ENCODE measurements around the gene GNG2. TPM values are rescaled to one million over a fixed set of nuclear protein-coding genes. Genes with fewer than 3 reads are reported as not detected.
A peak's percentile ranks its signal among the peaks of the same experiment; 100 is the strongest.

GNG2 gene
- total RNA-seq, 3 donors from 2014 or later = 12.1 to 106 (median 15.1) TPM

DNA sequence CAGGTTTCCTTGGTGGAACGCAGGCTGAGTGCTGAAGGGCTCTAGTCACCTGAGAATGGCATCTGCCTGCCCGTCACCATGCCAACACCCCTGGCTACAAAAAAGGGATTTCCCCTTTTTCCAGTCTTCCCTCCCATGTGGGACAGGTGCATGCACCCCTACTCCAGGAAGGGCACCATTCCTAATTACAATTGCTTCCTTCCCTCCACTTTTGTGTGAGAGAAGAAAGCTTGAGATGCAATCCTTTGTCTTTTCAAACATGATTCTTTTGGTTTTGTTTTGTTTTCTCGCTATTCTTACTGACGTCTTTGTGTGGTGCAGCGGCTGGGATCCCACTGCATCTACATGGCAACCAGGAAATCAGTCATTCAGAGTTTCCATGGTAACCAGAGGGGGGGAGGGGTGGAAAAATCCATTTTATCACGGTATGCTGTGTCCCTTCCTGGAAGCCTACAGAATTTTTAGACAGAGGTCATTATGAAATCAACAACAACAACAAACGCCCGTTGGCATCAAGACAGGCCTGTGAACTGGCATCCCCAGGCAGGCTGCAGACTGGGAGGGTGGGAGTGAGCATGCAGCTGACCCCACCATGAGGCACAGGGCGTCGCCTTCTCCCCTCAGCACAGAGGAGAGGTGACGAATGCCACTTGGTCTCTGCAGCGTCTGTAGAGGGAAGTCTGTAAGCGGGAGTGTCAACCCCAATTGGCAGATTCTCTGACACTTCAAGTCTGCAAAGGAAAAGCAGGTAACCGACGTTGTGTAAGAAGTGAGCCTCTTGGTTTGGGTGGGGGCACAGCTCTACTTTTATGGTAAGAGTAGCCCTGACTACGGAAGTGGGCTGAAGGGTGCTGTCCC is 13.6 kb upstream of the GNG2 start:
- DNase-seq (ENCODE audit: low spot score in 2 of 2) = peak in 1 of 2 donors; percentile 41
- H3K27ac ChIP-seq = peak overlapping the region in 1 of 2 donors; percentile 53

DNA sequence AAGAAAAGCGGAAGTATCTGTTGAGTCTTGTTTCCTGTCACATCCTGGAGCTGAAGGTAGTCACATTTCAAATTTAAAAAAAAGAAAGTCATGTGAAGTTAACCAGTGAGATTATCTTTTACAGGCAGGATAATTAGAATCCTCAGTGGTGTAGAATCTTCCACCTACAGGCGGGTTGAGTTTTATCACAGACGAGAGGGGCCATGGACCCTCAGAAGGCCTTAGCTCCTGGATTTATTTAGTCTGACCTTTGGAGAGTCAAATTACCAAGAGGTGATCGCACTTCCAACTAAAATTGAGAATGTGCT is 13.0 kb upstream of the GNG2 start:
- TF ChIP-seq POLR2AphosphoS5 (IDR thresholded peaks at IDR 0.05) (no peak), POLR2A (IDR thresholded peaks at IDR 0.05) (no peak)
- TF ChIP-seq, protein P1, sequence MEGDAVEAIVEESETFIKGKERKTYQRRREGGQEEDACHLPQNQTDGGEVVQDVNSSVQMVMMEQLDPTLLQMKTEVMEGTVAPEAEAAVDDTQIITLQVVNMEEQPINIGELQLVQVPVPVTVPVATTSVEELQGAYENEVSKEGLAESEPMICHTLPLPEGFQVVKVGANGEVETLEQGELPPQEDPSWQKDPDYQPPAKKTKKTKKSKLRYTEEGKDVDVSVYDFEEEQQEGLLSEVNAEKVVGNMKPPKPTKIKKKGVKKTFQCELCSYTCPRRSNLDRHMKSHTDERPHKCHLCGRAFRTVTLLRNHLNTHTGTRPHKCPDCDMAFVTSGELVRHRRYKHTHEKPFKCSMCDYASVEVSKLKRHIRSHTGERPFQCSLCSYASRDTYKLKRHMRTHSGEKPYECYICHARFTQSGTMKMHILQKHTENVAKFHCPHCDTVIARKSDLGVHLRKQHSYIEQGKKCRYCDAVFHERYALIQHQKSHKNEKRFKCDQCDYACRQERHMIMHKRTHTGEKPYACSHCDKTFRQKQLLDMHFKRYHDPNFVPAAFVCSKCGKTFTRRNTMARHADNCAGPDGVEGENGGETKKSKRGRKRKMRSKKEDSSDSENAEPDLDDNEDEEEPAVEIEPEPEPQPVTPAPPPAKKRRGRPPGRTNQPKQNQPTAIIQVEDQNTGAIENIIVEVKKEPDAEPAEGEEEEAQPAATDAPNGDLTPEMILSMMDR (IDR thresholded peaks at IDR 0.05) = no peak
- Histone ChIP-seq H3K36me3 (no peaks in the 10 kb centered on the region), H3K27me3 (no peaks in the 10 kb centered on the region), H3K27ac (no peak overlapping the region), H3K4me3 (no peak overlapping the region), H3K4me1 (no peaks in the 10 kb centered on the region), H3K9me3 (no peaks in the 10 kb centered on the region)
- no peak for DNase-seq (ENCODE audit: low spot score in 2 of 2)
- intact Hi-C loops (cut with DNase I; ENCODE audit: low total_unique reads) = no loop called here

More for the DNA sequence above, 13.6 kb upstream of the GNG2 start:
- Histone ChIP-seq H3K4me1 (no peaks in the 10 kb centered on the region), H3K27me3 (no peaks in the 10 kb centered on the region), H3K9me3 (no peaks in the 10 kb centered on the region), H3K36me3 (no peaks in the 10 kb centered on the region), H3K4me3 (peak overlapping the region; percentile 10 to 36 (median 15))
- TF ChIP-seq POLR2A (IDR thresholded peaks at IDR 0.05) (no peak), POLR2AphosphoS5 (IDR thresholded peaks at IDR 0.05) (no peak)
- TF ChIP-seq, protein P1 (IDR thresholded peaks at IDR 0.05) = no peak
- intact Hi-C loops (cut with DNase I; ENCODE audit: low total_unique reads) = no loop called here

DNA sequence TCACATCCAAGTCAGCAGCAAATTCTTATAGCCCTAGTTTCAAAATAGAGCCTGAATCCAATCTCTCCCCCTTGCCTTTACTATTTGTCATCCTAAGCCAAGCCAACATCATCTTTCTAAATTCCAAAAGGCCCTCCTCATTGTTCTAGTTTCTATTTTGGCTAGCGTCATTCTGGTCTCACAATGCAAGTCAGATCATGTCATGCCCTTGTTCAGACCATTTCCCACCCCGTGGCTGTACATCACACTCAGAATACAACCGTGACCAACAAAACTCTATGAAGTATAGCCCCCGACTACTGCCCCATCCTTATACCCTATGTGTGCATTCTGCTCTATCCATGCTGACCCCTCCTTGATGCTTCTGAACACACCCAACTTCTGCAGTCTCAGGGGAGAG is 12.3 kb upstream of the GNG2 start:
- no peaks in the 10 kb centered on the region for H3K4me1 ChIP-seq
- no peak overlapping the region for H3K27ac ChIP-seq

DNA sequence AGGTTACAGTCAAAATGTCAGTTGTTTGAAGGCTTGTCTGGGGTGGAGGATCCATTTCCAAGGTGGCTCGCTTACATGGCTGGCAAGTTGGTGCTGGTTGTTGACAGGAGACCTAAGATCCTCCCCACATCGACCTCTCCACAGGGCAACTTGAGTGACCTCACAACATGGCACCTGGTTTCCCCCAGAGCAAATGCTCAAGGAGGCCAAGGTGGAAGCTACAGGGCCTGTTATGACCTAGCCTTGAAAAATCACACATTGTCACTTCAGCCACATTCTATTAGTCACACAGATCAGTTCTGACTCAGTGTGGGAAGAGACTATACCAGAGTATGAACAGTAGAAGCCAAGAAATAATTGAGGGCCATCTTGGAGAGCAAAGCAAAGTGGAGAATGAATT is 11.3 kb upstream of the GNG2 start:
- H3K4me3 ChIP-seq = no peak overlapping the region
- TF ChIP-seq, protein P1 (IDR thresholded peaks at IDR 0.05) = no peak
- no peak for DNase-seq (ENCODE audit: low spot score in 2 of 2)
- no peaks in the 10 kb centered on the region for H3K4me1 ChIP-seq
- H3K36me3 ChIP-seq = no peaks in the 10 kb centered on the region
- no peak overlapping the region for H3K27ac ChIP-seq
- no peaks in the 10 kb centered on the region for H3K9me3 ChIP-seq
- intact Hi-C loops (cut with DNase I; ENCODE audit: low total_unique reads) = no loop called here
- no peaks in the 10 kb centered on the region for H3K27me3 ChIP-seq

More for the DNA sequence above, 12.3 kb upstream of the GNG2 start:
- Histone ChIP-seq H3K4me3 (no peak overlapping the region), H3K9me3 (no peaks in the 10 kb centered on the region), H3K36me3 (no peaks in the 10 kb centered on the region), H3K27me3 (no peaks in the 10 kb centered on the region)
- no peak for DNase-seq (ENCODE audit: low spot score in 2 of 2)
- TF ChIP-seq, protein P1 (IDR thresholded peaks at IDR 0.05) = no peak
- TF ChIP-seq POLR2AphosphoS5 (IDR thresholded peaks at IDR 0.05) (no peak), POLR2A (IDR thresholded peaks at IDR 0.05) (no peak)
- intact Hi-C loops (cut with DNase I; ENCODE audit: low total_unique reads) = no loop called here

DNA sequence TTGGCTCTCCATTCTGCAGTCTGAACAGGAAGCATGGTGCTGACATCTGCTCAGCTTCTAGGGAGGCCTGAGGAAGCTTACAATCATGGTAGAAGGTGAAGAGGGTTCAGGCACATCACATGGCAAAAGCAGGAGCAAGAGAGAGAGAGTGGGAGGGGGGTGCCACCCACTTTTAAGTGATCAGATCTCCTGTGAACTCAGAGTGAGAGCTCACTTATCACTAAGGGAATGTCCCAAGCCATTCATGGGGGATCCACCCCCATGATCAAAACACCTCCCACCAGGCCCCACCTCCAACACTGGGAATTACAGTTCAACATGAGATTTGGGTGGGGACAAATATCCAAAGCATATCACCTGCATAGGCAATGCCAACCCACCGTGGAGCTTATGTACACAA is 9.8 kb upstream of the GNG2 start:
- no peaks in the 10 kb centered on the region for H3K4me1 ChIP-seq
- H3K27ac ChIP-seq = no peak overlapping the region
- H3K27me3 ChIP-seq = no peaks in the 10 kb centered on the region
- DNase-seq (ENCODE audit: low spot score in 2 of 2) = no peak
- H3K36me3 ChIP-seq = no peaks in the 10 kb centered on the region
- H3K9me3 ChIP-seq = no peaks in the 10 kb centered on the region
- TF ChIP-seq, protein P1 (IDR thresholded peaks at IDR 0.05) = no peak
- TF ChIP-seq POLR2AphosphoS5 (IDR thresholded peaks at IDR 0.05) (no peak), POLR2A (IDR thresholded peaks at IDR 0.05) (no peak)
- intact Hi-C loops (cut with DNase I; ENCODE audit: low total_unique reads) = no loop called here
- no peak overlapping the region for H3K4me3 ChIP-seq
